ENCODE measurements around the gene DOK6.
A peak's percentile ranks its signal among the peaks of the same experiment; 100 is the strongest.

Gene DOK6

GRCh38 chr18:69444221-69444620 is 43.5 kb downstream of the DOK6 start:
- FAIRE-seq: no peak

GRCh38 chr18:69447886-69448285 is 47.2 kb downstream of the DOK6 start:
- no peak for FAIRE-seq

GRCh38 chr18:69455125-69455524 is 54.4 kb downstream of the DOK6 start:
- FAIRE-seq: no peak

DNA sequence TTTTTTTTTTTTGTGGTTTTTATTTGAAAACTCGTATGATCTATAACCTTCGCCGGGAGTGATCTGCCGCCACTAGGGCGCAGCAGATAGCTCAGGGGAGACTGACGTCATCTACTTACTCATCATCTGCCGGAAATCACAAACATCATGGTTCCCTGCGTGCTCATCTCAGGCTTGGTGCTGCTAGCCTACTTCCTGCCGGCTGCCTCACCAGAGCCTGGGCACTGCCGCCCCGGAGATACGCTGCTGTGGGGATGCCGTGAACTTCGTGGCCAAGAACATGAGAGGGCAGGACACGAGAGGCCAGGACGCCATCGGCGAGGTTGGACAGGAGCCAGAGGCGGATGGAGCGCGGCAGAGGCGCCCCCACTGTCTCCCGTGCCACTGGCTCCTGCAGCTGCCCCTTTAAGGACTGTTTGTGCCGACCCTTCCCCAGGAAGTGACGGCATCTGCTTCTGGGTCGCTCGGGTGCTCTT is 68.8 kb downstream of the DOK6 start:
- FAIRE-seq: no peak

DNA sequence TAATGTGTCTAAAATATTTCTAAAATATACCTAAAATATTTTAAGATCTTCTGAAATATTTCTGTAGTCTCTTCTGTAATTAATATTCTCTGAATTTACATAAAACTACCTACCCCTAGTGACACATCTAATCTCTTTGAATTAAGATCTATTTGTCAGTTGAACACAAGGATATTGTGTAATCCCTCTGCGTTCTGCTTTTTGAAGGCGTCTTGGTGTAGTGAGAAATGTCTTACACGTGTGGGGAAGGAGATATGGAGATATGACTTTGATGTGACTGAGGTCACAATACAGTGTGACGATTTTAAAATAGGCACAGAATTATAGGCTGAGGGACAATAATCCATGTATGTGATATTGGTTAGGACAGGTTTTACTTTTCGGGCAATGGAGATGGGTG is 79.8 kb downstream of the DOK6 start:
- FAIRE-seq: no peak

- no peak for FAIRE-seq
Measured at GRCh38 chr18:69483574-69483973, 82.9 kb downstream of the DOK6 start.

- FAIRE-seq: no peak
Measured at GRCh38 chr18:69484699-69485396, 84.2 kb downstream of the DOK6 start.

DNA sequence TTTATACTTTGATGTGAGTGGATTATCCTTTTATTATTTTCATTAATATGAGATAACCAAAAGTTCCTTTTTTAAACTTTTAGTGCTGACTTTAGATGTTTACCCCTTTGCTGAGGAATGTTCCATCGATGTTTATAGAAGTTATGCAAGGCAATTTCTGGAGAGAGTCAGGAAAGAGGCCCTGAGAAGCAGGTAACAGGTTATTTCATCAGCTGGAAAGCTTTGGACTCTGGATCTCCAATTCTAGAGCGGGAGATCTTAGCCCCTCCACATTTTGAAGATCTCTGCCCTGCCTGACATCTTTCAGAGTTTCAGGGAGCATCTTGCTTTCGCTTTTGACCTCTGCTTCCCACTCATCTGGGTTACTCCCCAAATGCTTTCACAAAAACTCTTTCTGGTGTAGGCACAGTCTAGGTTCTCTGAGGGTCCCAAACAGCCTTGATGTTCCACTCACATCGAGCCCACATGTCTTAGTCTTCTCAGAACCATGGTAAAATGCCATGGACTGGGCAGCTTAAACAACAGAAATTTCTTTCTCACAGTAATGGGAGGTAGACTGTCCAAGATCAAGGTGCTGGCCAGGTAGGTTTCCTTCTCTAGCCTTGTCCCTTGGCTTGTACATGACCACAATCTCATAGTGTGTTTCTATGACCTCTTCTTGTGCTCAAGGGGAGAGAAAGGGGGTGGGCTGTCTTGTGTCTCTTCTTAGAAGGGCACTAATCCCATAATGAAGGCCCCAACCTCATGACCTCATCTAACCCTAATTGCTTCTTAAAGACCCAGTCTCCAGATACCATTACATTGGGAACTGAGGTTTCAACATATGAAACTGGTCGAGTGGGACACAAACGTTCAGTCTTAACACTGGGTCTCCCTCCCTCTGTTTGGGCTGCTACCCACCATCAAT is 87.1 kb downstream of the DOK6 start:
- no peak for FAIRE-seq

DNA sequence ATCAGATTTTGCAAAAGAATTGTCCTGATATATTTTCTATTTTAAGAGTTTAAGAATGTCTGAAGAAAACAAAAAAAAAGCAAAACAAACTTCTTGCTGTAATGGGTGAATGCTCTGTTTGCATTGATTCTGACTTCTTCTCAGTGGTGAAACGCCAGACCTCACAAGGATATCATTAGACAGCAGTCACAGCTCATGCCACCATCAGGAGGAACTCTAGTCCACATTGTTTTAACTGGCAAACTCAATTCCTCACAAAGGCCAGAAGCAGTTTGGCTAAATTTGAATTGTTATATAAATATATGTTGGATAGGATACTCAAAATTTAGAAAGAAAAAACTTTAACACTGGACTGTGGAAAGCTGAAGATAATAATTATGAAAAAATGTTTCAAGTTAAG is 89.4 kb downstream of the DOK6 start:
- no peak for FAIRE-seq

- no peak for FAIRE-seq
Measured at GRCh38 chr18:69490813-69491212, 90.1 kb downstream of the DOK6 start.

- FAIRE-seq: no peak
Measured at GRCh38 chr18:69491576-69491975, 90.9 kb downstream of the DOK6 start.

DNA sequence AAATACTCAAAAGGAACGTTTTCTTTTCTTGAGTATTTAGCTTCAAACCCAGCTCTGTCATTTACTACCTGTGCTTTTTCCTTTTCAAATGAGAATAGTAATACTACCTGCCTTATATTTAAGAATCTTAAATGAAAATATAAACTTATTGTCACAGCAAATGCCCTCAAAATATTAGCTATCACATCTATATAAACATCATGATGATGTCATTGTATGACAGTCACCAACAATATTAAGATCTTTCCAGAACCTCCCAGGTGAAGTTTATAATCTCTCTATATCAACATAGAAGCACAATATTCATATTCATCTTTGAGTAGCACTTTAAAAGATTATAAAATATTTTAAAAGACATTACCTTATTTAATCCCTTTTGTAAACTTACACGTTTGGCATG is 92.2 kb downstream of the DOK6 start:
- no peak for FAIRE-seq

GRCh38 chr18:69494841-69495240 is 94.2 kb downstream of the DOK6 start:
- no peak for FAIRE-seq

- FAIRE-seq: no peak
Measured at GRCh38 chr18:69495338-69495737, 94.7 kb downstream of the DOK6 start.

GRCh38 chr18:69495841-69496533 is 95.3 kb downstream of the DOK6 start:
- no peak for FAIRE-seq

GRCh38 chr18:69518989-69519388 is 118.3 kb downstream of the DOK6 start:
- no peak for FAIRE-seq

- FAIRE-seq: no peak
Measured at GRCh38 chr18:69523582-69523981, 122.9 kb downstream of the DOK6 start.

- FAIRE-seq: no peak
Measured at GRCh38 chr18:69528435-69528834, 127.7 kb downstream of the DOK6 start.

DNA sequence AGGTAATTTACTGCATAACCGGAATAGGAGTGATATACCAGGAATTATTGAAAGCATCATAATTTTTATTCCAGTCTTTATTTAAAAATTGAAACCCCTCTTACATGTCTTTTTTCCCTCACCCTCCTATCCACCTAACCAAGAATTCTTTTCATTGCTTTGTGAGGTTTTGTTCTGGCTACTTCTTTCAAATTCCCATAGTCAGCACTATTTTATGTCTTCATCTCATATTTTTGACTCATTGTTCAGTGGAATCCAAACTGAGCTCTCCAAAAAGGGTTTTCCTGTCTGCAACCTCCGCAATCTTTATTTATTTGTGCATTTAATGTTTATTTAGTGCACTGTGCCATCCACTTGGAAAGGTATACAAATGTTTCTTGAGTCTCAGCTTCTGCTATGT is 128.5 kb downstream of the DOK6 start:
- FAIRE-seq: no peak

GRCh38 chr18:69531973-69532372 is 131.3 kb downstream of the DOK6 start:
- no peak for FAIRE-seq

DNA sequence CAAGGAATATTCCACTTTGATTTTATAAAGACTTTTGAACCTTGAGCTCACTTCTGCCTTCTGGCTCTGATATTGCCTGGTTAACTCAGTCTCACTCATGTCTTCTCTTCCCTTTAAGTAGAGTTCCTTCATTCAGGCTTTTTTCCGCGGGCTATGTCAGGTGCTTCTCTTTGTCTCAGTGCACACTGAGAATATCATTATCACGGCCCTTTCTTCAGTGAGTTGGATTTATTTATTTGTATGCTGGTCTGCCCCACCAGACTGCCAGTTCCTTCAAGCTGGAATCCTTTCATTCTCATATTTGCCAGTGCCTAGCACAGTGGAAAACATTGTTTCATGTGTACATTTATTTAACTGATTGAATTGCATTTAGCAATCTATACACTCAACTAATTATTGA is 136.5 kb downstream of the DOK6 start:
- FAIRE-seq: no peak

DNA sequence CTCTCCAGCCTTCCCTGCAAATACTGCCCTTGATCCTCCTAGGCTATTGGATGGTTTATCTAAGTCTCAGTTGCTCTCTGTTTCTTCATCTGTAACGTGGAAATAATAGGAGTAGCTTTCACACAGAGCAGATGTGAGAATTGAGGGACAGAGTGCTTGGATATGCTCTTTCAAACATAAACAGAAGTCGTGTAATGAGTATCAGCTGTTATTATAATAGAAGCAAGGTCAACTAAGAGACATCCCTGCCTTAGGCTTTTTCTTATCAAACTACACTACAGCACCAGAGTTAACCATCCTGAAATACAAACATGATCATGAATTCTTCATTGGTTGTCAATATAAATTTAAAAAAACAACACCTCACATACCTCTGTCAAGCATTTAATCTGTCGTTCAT is 138.2 kb downstream of the DOK6 start:
- peak; percentile 60 for FAIRE-seq

DNA sequence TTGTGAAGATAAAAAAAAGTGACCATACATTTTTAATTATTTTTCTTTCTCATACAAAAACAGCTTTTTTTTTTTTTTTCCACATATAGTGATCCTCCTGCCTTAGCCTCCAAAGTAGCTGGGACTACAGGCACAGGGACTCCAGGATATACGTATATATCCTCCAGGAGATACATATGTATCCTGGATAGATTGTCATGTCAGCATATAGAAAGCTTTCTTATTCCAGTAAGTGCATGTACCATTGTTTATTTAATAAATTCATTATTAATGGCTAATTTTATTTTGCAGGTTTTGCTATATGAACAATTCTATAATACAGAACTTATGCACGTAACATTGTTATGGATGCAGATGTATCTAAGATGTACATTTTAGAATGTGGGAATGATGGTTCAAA is 138.7 kb downstream of the DOK6 start:
- no peak for FAIRE-seq

DNA sequence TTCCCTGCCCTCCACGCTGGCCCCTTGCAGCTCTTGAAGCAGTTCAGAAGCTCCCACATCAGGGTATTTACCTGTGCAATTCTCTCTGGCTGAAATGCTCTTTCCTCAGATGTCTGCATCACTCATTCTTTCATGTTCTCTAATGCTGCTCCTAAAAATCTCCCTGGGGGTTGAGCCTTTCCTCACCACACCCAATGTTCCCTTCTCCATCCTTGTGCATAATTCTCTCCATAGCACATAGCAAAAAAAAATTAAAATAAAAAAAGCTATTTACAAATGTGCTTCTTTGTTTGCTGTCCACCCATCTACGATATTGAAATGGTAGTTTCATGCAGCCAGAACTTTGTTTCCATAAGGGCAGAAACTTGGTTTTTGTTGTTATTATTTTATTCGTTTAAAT is 155.5 kb downstream of the DOK6 start:
- FAIRE-seq: no peak
